ENCODE data around the gene DOCK10. TPM values are rescaled to one million over a fixed set of nuclear protein-coding genes. Genes with fewer than 3 reads are reported as not detected.

The DOCK10 gene
- total RNA-seq, 4 donors from 2014 or later: 3.8 to 33.2 (median 12.3) TPM

- DNase-seq: no peak
- Histone ChIP-seq H3K27me3 (no peaks in the 10 kb centered on the region), H3K27ac (no peak overlapping the region), H3K36me3 (no peaks in the 10 kb centered on the region), H3K4me1 (no peaks in the 10 kb centered on the region), H3K4me3 (no peak overlapping the region), H3K9me3 (no peaks in the 10 kb centered on the region)
- intact Hi-C loops (cut with DNase I; ENCODE audit: low total_unique reads): no loop called here
- no peak for TF ChIP-seq POLR2A (IDR thresholded peaks at IDR 0.05)
Measured at GRCh38 chr2:225072444-225072843, 30.2 kb upstream of the DOCK10 start.

DNA sequence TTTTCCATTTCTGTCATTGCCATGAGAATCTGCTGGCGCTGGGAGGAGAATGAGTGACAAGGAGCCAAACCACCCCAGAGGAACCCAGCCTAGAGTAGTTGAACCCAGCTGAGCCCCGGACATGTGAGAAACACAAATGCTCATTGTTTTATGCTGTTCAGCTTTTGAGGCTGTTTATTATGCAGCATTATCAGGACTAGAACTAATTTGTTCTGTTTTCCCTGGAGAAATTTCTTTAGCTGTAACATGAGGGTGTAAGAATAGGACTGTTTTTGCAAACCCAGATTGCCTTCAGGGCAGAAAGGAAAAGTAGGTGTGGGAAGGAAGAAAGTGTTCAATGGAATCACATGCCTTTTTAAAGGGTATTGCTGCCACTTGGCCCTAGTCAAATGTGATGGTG, 28.5 kb upstream of the DOCK10 start:
- TF ChIP-seq, protein P1, sequence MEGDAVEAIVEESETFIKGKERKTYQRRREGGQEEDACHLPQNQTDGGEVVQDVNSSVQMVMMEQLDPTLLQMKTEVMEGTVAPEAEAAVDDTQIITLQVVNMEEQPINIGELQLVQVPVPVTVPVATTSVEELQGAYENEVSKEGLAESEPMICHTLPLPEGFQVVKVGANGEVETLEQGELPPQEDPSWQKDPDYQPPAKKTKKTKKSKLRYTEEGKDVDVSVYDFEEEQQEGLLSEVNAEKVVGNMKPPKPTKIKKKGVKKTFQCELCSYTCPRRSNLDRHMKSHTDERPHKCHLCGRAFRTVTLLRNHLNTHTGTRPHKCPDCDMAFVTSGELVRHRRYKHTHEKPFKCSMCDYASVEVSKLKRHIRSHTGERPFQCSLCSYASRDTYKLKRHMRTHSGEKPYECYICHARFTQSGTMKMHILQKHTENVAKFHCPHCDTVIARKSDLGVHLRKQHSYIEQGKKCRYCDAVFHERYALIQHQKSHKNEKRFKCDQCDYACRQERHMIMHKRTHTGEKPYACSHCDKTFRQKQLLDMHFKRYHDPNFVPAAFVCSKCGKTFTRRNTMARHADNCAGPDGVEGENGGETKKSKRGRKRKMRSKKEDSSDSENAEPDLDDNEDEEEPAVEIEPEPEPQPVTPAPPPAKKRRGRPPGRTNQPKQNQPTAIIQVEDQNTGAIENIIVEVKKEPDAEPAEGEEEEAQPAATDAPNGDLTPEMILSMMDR (IDR thresholded peaks at IDR 0.05): no peak
- no peak for TF ChIP-seq POLR2A (IDR thresholded peaks at IDR 0.05)
- Histone ChIP-seq H3K9me3 (no peaks in the 10 kb centered on the region), H3K36me3 (no peaks in the 10 kb centered on the region), H3K4me3 (no peak overlapping the region), H3K27ac (no peak overlapping the region), H3K4me1 (no peaks in the 10 kb centered on the region), H3K27me3 (no peaks in the 10 kb centered on the region)
- intact Hi-C loops (cut with DNase I; ENCODE audit: low total_unique reads): no loop called here
- no peak for DNase-seq

DNA sequence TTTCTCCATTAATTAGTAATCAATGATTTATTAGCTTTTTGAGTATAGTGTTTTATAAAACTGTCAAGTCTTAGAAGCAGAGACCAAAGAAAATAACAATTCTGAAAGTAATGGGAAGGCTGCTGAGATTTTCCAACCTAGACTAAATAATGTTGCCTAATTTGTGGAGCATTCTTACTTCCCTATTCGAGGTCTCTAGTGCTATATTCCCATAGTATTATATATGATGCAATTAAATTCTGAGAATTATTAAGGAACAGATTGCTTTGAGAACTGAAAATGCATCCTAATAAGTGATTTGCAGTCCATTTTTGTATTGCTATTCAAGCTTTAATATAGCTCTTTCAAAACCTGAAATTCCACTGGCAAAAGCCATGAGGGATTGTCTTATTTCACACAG, 27.7 kb upstream of the DOCK10 start:
- Histone ChIP-seq H3K27me3 (no peaks in the 10 kb centered on the region), H3K27ac (no peak overlapping the region), H3K9me3 (no peaks in the 10 kb centered on the region), H3K4me3 (no peak overlapping the region), H3K36me3 (no peaks in the 10 kb centered on the region), H3K4me1 (no peaks in the 10 kb centered on the region)
- TF ChIP-seq, protein P1 (IDR thresholded peaks at IDR 0.05): no peak
- no peak for TF ChIP-seq POLR2A (IDR thresholded peaks at IDR 0.05)
- DNase-seq: no peak
- intact Hi-C loops (cut with DNase I; ENCODE audit: low total_unique reads): no loop called here

GRCh38 chr2:225069477-225069876, 27.2 kb upstream of the DOCK10 start:
- Histone ChIP-seq H3K27me3 (no peaks in the 10 kb centered on the region), H3K4me3 (no peak overlapping the region), H3K27ac (no peak overlapping the region), H3K9me3 (no peaks in the 10 kb centered on the region), H3K4me1 (no peaks in the 10 kb centered on the region), H3K36me3 (no peaks in the 10 kb centered on the region)
- no peak for DNase-seq
- intact Hi-C loops (cut with DNase I; ENCODE audit: low total_unique reads): no loop called here
- TF ChIP-seq, protein P1 (IDR thresholded peaks at IDR 0.05): no peak
- TF ChIP-seq POLR2A (IDR thresholded peaks at IDR 0.05): no peak

- Histone ChIP-seq H3K27me3 (no peaks in the 10 kb centered on the region), H3K4me3 (no peak overlapping the region), H3K36me3 (no peaks in the 10 kb centered on the region), H3K4me1 (no peaks in the 10 kb centered on the region), H3K9me3 (no peaks in the 10 kb centered on the region), H3K27ac (no peak overlapping the region)
- DNase-seq: no peak
- TF ChIP-seq, protein P1 (IDR thresholded peaks at IDR 0.05): no peak
- TF ChIP-seq POLR2A (IDR thresholded peaks at IDR 0.05): no peak
- intact Hi-C loops (cut with DNase I; ENCODE audit: low total_unique reads): no loop called here
Measured at GRCh38 chr2:225065882-225066281, 23.6 kb upstream of the DOCK10 start.

GRCh38 chr2:225064928-225065327, 22.7 kb upstream of the DOCK10 start:
- no peak overlapping the region for H3K4me3 ChIP-seq
- intact Hi-C loops (cut with DNase I; ENCODE audit: low total_unique reads): no loop called here
- H3K27ac ChIP-seq: no peak overlapping the region
- H3K36me3 ChIP-seq: no peaks in the 10 kb centered on the region
- H3K4me1 ChIP-seq: no peaks in the 10 kb centered on the region
- TF ChIP-seq, protein P1 (IDR thresholded peaks at IDR 0.05): no peak
- no peak for TF ChIP-seq POLR2A (IDR thresholded peaks at IDR 0.05)
- no peaks in the 10 kb centered on the region for H3K9me3 ChIP-seq
- H3K27me3 ChIP-seq: no peaks in the 10 kb centered on the region
- DNase-seq: no peak

All from uterus (tissue), 4 donors.